ENCODE results near the gene LAD1.

- TF ChIP-seq CTCF (IDR thresholded peaks at IDR 0.05; ENCODE audit: low read depth, low read length, poor library complexity, severe bottlenecking) (no peak), EZH2phosphoT487 (IDR thresholded peaks at IDR 0.05; ENCODE audit: borderline replicate concordance, low read length) (no peak)
Measured at GRCh38 chr1:201423655-201424054, 24.5 kb upstream of the LAD1 start.

Data from DOHH2 (cell line).